Adrenal gland (tissue), 12 donors: Measurements from ENCODE around the gene MICALL1. TPM values are rescaled to one million over a fixed set of nuclear protein-coding genes. Genes with fewer than 3 reads are reported as not detected.

ENCODE experiments used
- DNase-seq, 7 donors: peaks; one replicate each; pipeline ENCODE4 v3.0.0-alpha.2; 2019 to 2020
- H3K27ac ChIP-seq, 5 donors: fragments of 200-600 bp; sonication (generic) in 4 of 5; 1 replicate in 3 of 5; 2 replicates in 2 of 5; pipeline versions ENCODE4 v1.5.1 to v1.8.0; 2016 to 2020; ENCODE audit warnings: mild to moderate bottlenecking in 1 of 5
- H3K27me3 ChIP-seq: fragments of 200-600 bp; 2 replicates; pipeline ENCODE4 v1.8.0; 2021
- H3K36me3 ChIP-seq, 2 donors: fragments of 200-600 bp; replicated peaks in 1 of 2; 1 replicate in 1 of 2; 2 replicates in 1 of 2; pipeline versions ENCODE4 v1.5.1 to v1.8.0; 2018 to 2022
- H3K4me1 ChIP-seq, 2 donors: fragments of 200-600 bp; replicated peaks in 1 of 2; 1 replicate in 1 of 2; 2 replicates in 1 of 2; pipeline versions ENCODE4 v1.5.1 to v1.8.0; 2018 to 2021
- H3K4me3 ChIP-seq, 4 donors: fragments of 200-600 bp; sonication (generic) in 3 of 4; one replicate each; pipeline ENCODE4 v1.5.1; 2016 to 2018
- H3K9me3 ChIP-seq, 3 donors: fragments of 200-600 bp; sonication (generic) in 1 of 3; replicated peaks in 1 of 3; 1 replicate in 2 of 3; 2 replicates in 1 of 3; pipeline versions ENCODE4 v1.5.1 to v1.8.0; 2016 to 2021
- CTCF ChIP-seq, 6 experiments: fragments of 450-650 bp in 4 of 6; fragments of 200-600 bp in 2 of 6; sonication (generic) in 1 of 6; IDR thresholded peaks; 1 replicate in 5 of 6; 2 replicates in 1 of 6; pipeline versions ENCODE4 v1.5.1 to v1.8.0; 2016 to 2021; ENCODE audit warnings: antibody characterized with exemption in 6 of 6, mild to moderate bottlenecking in 2 of 6, moderate library complexity in 1 of 6
- POLR2A ChIP-seq, 2 donors: fragments of 450-650 bp; IDR thresholded peaks; one replicate each; pipeline ENCODE4 v1.6.1; 2017; ENCODE audit warnings: antibody characterized with exemption in 2 of 2, mild to moderate bottlenecking in 2 of 2, moderate library complexity in 1 of 2
- WGBS, 4 donors: extraction: QIAGEN DNeasy Blood & Tissue Kit in 2 of 4; methylation state at CpG; one replicate each; pipeline versions ENCODE4 v1.1.5 to v1.1.7; 2013 to 2017; 5-methylcytosine and 5-hydroxymethylcytosine counted together
- intact Hi-C, 2 donors: fragments of 100-400 bp; cut with DNase I; formaldehyde crosslinking; loops; one replicate each; pipeline versions ENCODE4 v1.14.1 to v1.15.0; 2022 to 2023
- polyA plus RNA-seq, 3 donors: library from polyadenylated mRNA; stranded (reverse); fragments of 200-250 nt in 2 of 3; fragments of 350-450 nt in 1 of 3; fragmentation: Illumina TruSeq in 1 of 3; extraction: RNeasy Lipid Tissue Mini Kit (QIAGEN cat#74804) in 1 of 3; gene quantifications; one replicate each; pipeline ENCODE4 v1.2.3, GENCODE V29; 2013 to 2014
- total RNA-seq, 9 donors: library from RNA; depleted of rRNA in 4 of 9; stranded (reverse); fragments of >200 nt in 4 of 9; fragments of 120-200 nt in 1 of 9; fragmentation: NEBNext Ultra II Directional in 1 of 9; extraction: Animal tissue kit (Norgen Biotek cat#: 25700) in 1 of 9; gene quantifications; one replicate each; pipeline versions ENCODE4 v1.1.0 to v1.2.4, GENCODE V29; 2013 to 2023
- donor health status: healthy with polysubstance abuse.
- donor health status: Bipolar disorder and iron deficiency.
- donor health status: DM: yes; HTN: yes; CAD: no.
- donor health status: DM: no; HTN: no; CAD: no.
- donor health status: DM: no; HTN: no; CAD: no.
- donor health status: DM: yes; HTN: yes; CAD: no.

The MICALL1 gene
- total and polyA plus RNA-seq, 12 donors = 5.7 to 25.2 (median 17.1) TPM

- DNase-seq = no peak
- WGBS, 4 donors = 51 to 69% (median 62%) methylated on average over 6 of the region's 6 CpGs
- TF ChIP-seq POLR2A (IDR thresholded peaks at IDR 0.05) (no peak), CTCF (IDR thresholded peaks at IDR 0.05) (no peak)
- Histone ChIP-seq H3K4me1 (no peaks in the 10 kb centered on the region), H3K36me3 (peaks cover 0 to 67% of the 10 kb centered on the region in 2 donors), H3K27ac (no peak overlapping the region), H3K9me3 (no peaks in the 10 kb centered on the region), H3K27me3 (no peaks in the 10 kb centered on the region), H3K4me3 (no peak overlapping the region)
- intact Hi-C loops = no loop called here
Measured at GRCh38 chr22:37884420-37884819, 21.7 kb upstream of the MICALL1 start.

GRCh38 chr22:37887584-37888378 lies 18.3 kb upstream of the MICALL1 start:
- H3K4me3 ChIP-seq = no peak overlapping the region
- TF ChIP-seq CTCF (IDR thresholded peaks at IDR 0.05) (peak in 4 of 6 experiments; percentile 38 to 47 (median 42)), POLR2A (IDR thresholded peaks at IDR 0.05) (no peak)
- peak overlapping the region in 2 of 5 donors; percentile 7 to 72 for H3K27ac ChIP-seq
- H3K27me3 ChIP-seq = no peaks in the 10 kb centered on the region
- DNase-seq = peak in 6 of 7 donors; percentile 33 to 69 (median 46)
- intact Hi-C loops = no loop called here
- H3K4me1 ChIP-seq = peaks cover 0 to 4% of the 10 kb centered on the region in 2 donors
- 47 to 57% (median 49%) methylated on average over 6 of the region's 6 CpGs for WGBS, 4 donors
- no peaks in the 10 kb centered on the region for H3K9me3 ChIP-seq
- peaks cover 0 to 44% of the 10 kb centered on the region in 2 donors for H3K36me3 ChIP-seq

- 77 to 90% (median 87%) methylated on average over 3 of the region's 3 CpGs for WGBS, 4 donors
Measured at GRCh38 chr22:37891926-37892325, 14.2 kb upstream of the MICALL1 start.

More at GRCh38 chr22:37891926-37892325, 14.2 kb upstream of the MICALL1 start:
- no peak overlapping the region for H3K4me3 ChIP-seq
- peaks cover 7 to 20% of the 10 kb centered on the region in 2 donors for H3K4me1 ChIP-seq
- no peaks in the 10 kb centered on the region for H3K27me3 ChIP-seq
- no peak overlapping the region for H3K27ac ChIP-seq
- H3K9me3 ChIP-seq = no peaks in the 10 kb centered on the region
- intact Hi-C loops = no loop called here
- TF ChIP-seq CTCF (IDR thresholded peaks at IDR 0.05) (no peak), POLR2A (IDR thresholded peaks at IDR 0.05) (no peak)
- no peak for DNase-seq
- peaks cover 0 to 32% of the 10 kb centered on the region in 2 donors for H3K36me3 ChIP-seq
